Inflammatory macrophage (primary cell): Measurements from ENCODE around the gene CPEB3.
"Not testable (repeated sequence)": the region's sequence is repeated elsewhere in the genome, so short reads cannot be mapped to it uniquely, and the experiment has no call there.

Source experiments
- DNase-seq, 2 donors: peaks; one replicate each; pipeline ENCODE4 v3.0.0-alpha.2; 2020 to 2022

The CPEB3 gene

GRCh38 chr10:92208157-92208720 is 82.6 kb downstream of the CPEB3 start:
- DNase-seq = peak; percentile 44 to 60

GRCh38 chr10:92207061-92207460 is 83.8 kb downstream of the CPEB3 start:
- DNase-seq = no peak

- no peak for DNase-seq
These were observed 86.8 kb downstream of the CPEB3 start for GRCh38 chr10:92203919-92204623.

- DNase-seq = no peak
These were observed 88.3 kb downstream of the CPEB3 start for GRCh38 chr10:92202536-92202935.

- DNase-seq = no peak
These were observed 90.3 kb downstream of the CPEB3 start for GRCh38 chr10:92200564-92200963.

- no peak for DNase-seq
These were observed 103.8 kb downstream of the CPEB3 start for GRCh38 chr10:92187101-92187500.

GRCh38 chr10:92184977-92185376 is 105.9 kb downstream of the CPEB3 start:
- DNase-seq = no peak

- DNase-seq = no peak
These were observed 107.7 kb downstream of the CPEB3 start for GRCh38 chr10:92183199-92183598.

- DNase-seq = peak in 1 of 2 donors; percentile 14
These were observed 109.3 kb downstream of the CPEB3 start for GRCh38 chr10:92181575-92181974.

GRCh38 chr10:92180399-92180798 is 110.5 kb downstream of the CPEB3 start:
- DNase-seq = no peak

- DNase-seq = no peak
These were observed 113.3 kb downstream of the CPEB3 start for GRCh38 chr10:92177546-92177945.

GRCh38 chr10:92175164-92175563 is 115.7 kb downstream of the CPEB3 start:
- DNase-seq = no peak

- no peak for DNase-seq
These were observed 116.9 kb downstream of the CPEB3 start for GRCh38 chr10:92173996-92174395.

- DNase-seq = no peak
These were observed 126.7 kb downstream of the CPEB3 start for GRCh38 chr10:92164036-92164696.

GRCh38 chr10:92162541-92162940 is 128.3 kb downstream of the CPEB3 start:
- no peak for DNase-seq

GRCh38 chr10:92156874-92157773 is 133.8 kb downstream of the CPEB3 start:
- DNase-seq = no peak

GRCh38 chr10:92150823-92151222 is 140.1 kb downstream of the CPEB3 start:
- DNase-seq = no peak

- no peak for DNase-seq
These were observed 141.6 kb downstream of the CPEB3 start for GRCh38 chr10:92149261-92149660.

- no peak for DNase-seq
These were observed 144.1 kb downstream of the CPEB3 start for GRCh38 chr10:92146781-92147180.

GRCh38 chr10:92146107-92146506 is 144.8 kb downstream of the CPEB3 start:
- peak in 1 of 2 donors; percentile 11 for DNase-seq

- peak; percentile 3 to 51 for DNase-seq
These were observed 147.9 kb downstream of the CPEB3 start for GRCh38 chr10:92142949-92143348.

- no peak for DNase-seq
These were observed 148.4 kb downstream of the CPEB3 start for GRCh38 chr10:92142512-92142911.

GRCh38 chr10:92141147-92141546 is 149.7 kb downstream of the CPEB3 start:
- DNase-seq = not testable (repeated sequence)
